GM08714 (cell line): ENCODE measurements around the gene TRIM54.
"Not testable (repeated sequence)": the region's sequence is repeated elsewhere in the genome, so short reads cannot be mapped to it uniquely, and the experiment has no call there.

Source experiments
- H3K4me3 ChIP-seq: fragments of 200-500 bp; sonication (Bioruptor generic); 2 replicates; pipeline ENCODE4 v1.5.1; 2014; ENCODE audit warnings: mild to moderate bottlenecking, low read length, inconsistent platforms
- ZNF274 ChIP-seq: IDR thresholded peaks from 2 replicates; pipeline ENCODE4 v1.6.1; 2012; ENCODE audit warnings: mild to moderate bottlenecking, low read depth, low read length

TRIM54 gene

GRCh38 chr2:27323596-27324285 is 41.5 kb downstream of the TRIM54 start:
- H3K4me3 ChIP-seq: peak overlapping the region; percentile 81
- TF ChIP-seq ZNF274: no peak

GRCh38 chr2:27324720-27325119 is 42.5 kb downstream of the TRIM54 start:
- TF ChIP-seq ZNF274: no peak
- no peak overlapping the region for H3K4me3 ChIP-seq

- TF ChIP-seq ZNF274: no peak
- no peak overlapping the region for H3K4me3 ChIP-seq
Measured at GRCh38 chr2:27335311-27335710, 53.1 kb downstream of the TRIM54 start.

DNA sequence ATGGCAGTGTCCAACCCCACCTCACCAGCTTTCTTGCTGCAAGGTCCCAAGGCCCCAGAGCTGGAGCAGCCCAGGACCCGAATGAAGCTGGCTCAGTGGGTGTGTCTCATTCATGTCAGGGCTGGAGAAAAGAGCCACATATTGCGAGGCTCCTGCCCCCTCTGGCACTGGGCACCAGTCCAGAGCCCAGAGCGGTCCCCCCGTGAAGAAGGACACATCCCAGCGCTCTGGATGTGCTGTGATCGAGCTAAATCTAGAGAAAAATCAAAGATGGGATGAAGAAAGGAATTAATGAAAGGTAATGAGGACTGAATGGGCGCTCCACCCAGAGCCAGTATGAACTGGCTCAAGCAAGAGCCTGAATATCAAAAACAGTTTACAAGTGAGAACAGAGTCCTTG is 53.9 kb downstream of the TRIM54 start:
- no peak overlapping the region for H3K4me3 ChIP-seq
- no peak for TF ChIP-seq ZNF274

DNA sequence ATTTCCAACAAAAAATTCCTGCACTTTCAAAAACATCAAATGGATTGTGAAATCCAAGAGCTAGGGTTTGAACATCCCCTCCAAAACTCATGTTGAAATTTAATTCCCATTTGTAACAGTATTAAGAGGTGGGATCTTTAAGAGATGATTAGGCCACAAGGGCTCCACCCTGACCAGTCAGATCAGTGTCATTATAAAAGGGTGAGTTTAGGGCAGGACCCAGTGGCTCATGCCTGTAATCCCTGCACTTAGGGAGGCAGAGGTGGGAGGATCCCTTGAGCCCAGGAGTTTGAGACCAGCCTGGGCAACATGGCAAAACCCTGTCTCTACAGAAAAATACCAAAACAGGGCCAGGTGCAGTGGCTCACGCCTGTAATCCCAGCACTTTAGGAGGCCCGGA is 65.4 kb downstream of the TRIM54 start:
- TF ChIP-seq ZNF274: no peak
- no peak overlapping the region for H3K4me3 ChIP-seq

DNA sequence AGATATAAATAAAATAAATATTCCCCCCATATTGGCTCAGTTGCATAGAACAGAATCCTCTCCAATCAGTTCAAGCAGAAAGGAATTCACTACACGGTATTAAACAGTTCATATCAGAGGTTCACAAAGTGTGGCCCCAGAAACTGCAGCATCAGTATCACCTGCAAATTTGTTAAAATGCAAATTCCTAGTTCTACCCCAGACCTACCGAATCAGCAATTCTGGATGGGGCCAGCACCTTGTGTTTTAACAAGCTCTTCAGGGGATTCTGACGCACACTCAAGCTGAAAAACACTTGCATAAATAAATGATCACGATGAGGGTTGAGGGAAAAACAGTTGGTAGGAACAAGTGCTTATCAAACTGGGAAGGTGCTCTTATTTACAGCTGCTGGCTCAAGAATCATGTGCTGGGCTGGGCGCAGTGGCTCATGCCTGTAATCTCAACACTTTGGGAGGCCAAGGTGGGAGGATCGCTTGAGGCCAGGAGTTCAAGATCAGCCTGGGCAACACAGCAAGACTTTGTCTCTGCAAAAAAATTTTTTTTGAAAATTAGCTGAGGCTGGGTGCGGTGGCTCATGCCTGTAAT is 68.0 kb downstream of the TRIM54 start:
- no peak overlapping the region for H3K4me3 ChIP-seq
- no peak for TF ChIP-seq ZNF274

DNA sequence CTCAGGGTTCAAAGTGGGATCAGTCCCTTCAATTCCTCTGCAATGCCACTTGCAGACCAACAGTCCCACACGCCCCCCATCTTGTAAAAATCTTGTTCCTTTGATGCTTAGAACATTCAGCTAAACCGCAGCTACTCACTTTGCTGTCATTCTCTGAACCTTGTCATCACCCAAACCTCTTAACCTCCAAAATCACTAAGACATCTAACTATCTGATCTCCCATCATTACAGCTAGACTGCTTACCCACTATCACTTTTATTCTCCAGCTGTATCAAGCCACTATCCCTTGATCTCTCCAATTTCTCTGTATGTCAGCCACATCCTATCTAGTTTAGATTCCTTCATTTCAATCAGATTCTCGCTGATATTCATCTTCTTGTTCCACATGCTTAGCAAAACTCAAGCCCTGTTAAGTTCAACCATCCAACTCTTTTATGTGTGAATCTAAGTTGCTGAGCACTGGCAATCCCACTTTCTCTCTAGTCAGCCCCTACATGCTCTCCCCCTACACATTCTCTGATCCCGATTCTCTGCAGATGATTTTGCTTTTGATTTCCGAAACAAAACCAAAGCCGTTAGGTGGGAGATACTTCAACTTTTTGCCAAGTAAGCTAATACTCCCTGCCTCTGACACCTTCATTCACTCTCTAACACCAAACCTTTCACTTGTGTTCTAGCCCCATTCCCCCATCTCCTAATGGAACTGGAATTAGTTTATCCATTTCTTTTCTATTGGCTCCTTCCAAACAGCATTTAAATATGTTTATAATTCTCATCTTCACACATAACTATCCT is 69.8 kb downstream of the TRIM54 start:
- H3K4me3 ChIP-seq: no peak overlapping the region
- no peak for TF ChIP-seq ZNF274

DNA sequence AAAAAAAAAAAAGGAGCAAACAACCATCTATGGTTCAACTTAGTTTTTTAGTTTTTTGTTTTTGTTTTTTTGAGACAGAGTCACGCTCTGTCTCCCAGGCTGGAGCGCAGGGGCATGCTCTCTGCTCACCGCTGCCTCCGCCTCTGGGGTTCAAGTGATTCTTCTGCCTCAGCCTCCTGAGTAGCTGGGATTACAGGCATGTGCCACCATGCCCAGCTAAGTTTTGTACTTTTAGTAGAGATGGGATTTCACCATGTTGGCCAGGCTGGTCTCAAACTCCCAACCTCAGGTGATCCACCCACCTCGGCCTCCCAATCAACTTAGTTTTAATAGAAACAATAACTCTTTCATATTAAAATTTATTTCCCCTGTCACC is 71.1 kb downstream of the TRIM54 start:
- not testable (repeated sequence) for H3K4me3 ChIP-seq

DNA sequence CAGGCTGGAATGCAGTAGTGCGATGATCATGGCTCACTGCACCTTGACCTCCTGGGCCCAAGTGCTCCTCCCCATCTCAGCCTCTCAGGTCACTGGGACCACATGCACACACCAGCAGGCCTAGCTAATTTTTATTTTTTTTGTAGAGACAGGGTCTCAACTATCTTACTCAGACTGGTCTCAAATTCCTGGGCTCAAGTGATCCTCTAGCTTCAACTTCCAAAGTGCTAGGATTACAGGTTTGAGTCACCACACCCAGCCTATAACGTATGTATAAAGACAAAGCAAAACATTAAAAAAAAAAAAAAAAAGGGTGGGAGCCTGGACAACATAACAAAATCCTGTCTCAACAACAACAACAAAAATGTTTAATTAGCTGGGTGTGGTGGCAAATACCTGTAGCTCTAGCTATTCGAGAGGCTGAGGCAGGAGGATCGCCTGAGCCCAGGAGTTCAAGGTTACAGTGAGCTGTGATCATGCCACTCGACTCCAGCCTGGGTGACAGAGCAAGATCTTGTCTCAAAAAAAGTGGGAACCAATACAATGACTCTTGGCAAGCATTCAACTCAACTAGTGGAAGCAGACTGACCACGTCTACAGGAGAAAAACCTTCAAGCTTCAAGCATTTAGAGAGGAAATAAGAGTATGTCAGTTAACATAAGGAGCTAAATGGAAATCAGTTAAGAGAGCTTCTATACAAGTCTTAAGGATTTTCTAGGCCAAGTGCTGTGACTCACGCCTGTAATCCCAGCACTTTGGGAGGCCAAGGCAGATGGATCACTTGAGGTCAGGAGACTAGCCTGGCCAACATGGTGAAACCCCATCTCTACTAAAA is 71.8 kb downstream of the TRIM54 start:
- TF ChIP-seq ZNF274: no peak
- H3K4me3 ChIP-seq: no peak overlapping the region

DNA sequence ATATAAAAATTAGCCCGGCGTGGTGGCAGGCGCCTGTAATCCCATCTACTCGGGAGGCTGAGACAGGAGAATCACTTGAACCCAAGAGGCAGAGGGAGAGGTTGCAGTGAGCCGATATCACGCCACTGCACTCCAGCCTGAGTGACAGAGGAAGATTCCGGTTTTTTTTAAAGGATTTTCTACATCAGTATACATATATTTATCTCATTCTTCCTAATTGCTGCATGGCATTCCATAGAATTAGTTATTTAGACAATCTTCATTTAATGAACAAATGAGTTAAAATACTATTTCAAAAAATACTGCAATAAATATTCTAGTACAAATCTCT is 72.3 kb downstream of the TRIM54 start:
- no peak overlapping the region for H3K4me3 ChIP-seq
- TF ChIP-seq ZNF274: no peak

GRCh38 chr2:27356056-27356381 is 73.8 kb downstream of the TRIM54 start:
- no peak for TF ChIP-seq ZNF274

DNA sequence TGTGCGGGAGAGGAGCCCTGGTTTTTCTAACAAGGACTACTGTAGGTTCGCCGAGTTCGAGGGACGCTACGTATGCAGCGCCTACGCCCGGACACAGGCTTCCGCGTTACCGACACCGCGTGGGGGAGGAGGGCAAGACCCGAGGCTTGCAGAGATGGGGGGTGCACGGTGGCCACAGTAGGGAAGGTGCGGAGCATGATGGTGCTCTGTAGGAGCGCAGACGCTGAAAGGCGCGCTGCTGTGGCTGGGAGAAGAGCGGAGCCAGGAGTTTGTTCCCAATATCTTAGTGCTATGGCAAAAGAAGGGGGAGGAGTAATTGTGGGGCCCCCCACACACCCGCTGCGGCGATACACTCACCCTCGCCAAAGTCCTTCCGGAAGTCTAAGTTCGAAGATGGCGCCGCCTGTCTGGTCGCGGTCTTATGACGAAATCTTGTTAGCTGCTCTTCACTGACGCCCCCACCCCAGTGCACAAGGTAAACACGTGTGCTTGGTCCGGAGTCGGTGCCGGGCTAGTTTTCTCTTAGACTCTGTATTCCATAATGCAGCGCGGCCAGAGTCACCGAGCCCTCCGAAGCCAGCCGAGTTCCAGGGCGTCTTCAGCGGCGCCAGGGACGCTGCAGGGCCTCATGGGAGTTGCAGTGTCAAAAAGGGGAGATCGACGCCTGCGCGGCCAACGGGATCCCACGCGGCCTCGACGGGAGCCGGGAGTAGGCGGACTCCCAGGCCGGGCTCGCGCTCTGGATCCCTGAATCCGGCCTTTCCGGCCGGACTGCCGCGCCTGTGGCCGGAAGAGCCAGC is 74.4 kb downstream of the TRIM54 start, which contains the start of gene GTF3C2:
GTF3C2 (minus strand) TSS at position 383 of the 800 bp plus-strand sequence. CDS start 13,210 bp downstream, outside the sequence.
- no peak for TF ChIP-seq ZNF274
- H3K4me3 ChIP-seq: peak within 1 kb of the TSS; percentile 91

More at GRCh38 chr2:27356056-27356381, 73.8 kb downstream of the TRIM54 start:
- peak overlapping the region; percentile 91 for H3K4me3 ChIP-seq
